Measurements from ENCODE around the gene JAKMIP1.

JAKMIP1 gene

GRCh38 chr4:6180841-6181631 lies 19.3 kb downstream of the JAKMIP1 start:
- no peak for DNase-seq (ENCODE audit: low spot score)

GRCh38 chr4:6179362-6179761 lies 21.0 kb downstream of the JAKMIP1 start:
- no peak for DNase-seq (ENCODE audit: low spot score)

DNA sequence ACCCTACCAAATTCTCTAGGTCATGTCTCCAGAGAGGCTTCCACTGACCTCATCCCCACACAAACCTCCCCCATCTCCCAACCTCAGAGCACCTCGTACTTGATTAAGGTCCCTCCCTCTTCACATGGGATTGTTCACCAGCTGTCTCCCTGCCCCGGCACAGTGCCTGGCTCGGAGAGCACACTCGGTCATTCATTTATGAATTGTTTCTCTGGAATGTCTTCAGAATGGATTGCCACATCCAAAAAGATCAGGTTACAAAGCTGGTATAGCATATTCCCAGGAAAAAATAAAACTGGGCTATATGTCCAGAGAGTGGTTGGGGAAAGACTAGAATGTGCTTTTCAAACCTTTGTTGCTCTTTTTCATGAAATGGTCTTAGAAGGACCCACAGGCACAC lies 21.6 kb downstream of the JAKMIP1 start:
- DNase-seq (ENCODE audit: low spot score): no peak

- DNase-seq (ENCODE audit: low spot score): no peak
Observed at GRCh38 chr4:6177587-6178197, 22.7 kb downstream of the JAKMIP1 start.

- DNase-seq (ENCODE audit: low spot score): no peak
Observed at GRCh38 chr4:6175426-6175825, 24.9 kb downstream of the JAKMIP1 start.

GRCh38 chr4:6172927-6173200 lies 27.5 kb downstream of the JAKMIP1 start:
- DNase-seq (ENCODE audit: low spot score): no peak

DNA sequence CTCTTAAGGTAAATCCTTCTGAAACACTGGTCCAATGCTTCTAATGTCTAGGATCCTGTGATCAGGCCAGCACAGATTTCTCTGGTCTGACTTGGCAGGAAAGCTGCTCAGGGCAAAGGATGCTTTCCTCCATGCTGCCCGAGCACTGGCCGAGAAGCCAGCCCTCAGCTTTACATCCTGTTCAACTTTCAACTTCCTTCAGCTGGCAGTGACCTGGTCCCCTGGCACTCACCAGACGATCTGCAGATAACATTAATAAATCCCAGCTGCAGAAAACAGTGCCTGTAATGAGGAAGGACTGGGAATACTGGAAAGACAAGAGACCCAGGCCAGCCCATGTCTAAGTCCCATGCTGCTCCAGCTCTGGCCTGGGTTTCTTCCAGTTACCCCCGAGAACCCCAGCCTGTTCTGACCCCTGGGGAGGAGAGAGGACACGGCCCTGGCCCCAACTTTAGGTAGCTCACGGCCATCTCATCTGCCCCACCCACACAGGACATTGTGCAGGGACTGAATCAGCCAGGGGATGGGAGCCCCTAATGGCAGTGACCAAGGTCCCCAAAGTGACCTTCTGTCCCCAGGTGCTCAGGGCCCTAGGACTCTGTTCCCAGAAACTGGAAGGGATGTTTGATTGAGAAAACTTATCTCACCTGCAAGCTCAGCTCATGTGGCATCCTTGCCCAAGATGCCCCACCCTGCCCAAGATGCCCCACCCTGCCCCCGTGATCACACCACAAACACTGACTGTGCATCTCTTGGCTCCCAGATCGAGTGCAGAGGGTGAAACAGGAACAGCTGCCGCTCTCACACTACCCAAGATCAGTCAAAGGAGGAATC lies 28.0 kb downstream of the JAKMIP1 start:
- no peak for DNase-seq (ENCODE audit: low spot score)

GRCh38 chr4:6169239-6169638 lies 31.1 kb downstream of the JAKMIP1 start:
- no peak for DNase-seq (ENCODE audit: low spot score)

DNA sequence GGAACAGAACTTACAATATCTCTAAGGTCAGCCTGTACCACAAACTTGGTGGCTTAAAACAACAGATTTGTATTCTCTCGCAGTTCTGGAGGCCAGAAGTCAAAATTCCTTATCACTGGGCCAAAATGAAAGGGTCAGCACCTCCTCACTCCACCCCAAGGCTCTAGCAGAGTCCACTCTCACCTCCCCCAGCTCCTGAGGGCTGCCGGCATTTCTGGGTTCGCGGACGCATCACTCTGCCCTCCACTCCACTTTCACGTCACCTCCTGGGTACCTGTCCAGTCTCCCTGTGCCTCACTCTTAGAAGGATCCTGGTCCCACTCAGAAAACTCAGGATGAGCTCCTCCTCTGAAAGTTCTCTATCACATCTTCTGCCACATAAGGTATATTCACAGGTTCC lies 34.6 kb downstream of the JAKMIP1 start:
- DNase-seq (ENCODE audit: low spot score): no peak

DNA sequence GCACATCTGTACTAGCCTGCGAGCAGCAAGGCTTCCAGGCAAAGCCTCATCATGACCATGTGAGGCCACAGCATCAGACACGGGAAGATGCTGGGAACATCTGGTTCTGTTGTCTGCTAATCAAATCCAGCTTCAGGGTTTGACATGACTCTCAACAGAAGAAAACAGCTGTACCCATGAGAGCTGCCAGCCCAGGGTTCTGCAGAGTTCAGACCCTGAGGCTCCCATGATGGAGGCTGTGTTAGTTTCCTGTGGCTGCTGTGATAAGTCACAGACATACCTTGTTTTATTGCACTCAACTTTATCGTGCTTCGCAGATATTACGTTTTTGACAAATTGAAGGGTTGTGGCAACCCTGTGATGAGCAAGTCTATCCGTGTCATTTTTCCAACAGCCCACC lies 37.5 kb downstream of the JAKMIP1 start:
- DNase-seq (ENCODE audit: low spot score): no peak

DNA sequence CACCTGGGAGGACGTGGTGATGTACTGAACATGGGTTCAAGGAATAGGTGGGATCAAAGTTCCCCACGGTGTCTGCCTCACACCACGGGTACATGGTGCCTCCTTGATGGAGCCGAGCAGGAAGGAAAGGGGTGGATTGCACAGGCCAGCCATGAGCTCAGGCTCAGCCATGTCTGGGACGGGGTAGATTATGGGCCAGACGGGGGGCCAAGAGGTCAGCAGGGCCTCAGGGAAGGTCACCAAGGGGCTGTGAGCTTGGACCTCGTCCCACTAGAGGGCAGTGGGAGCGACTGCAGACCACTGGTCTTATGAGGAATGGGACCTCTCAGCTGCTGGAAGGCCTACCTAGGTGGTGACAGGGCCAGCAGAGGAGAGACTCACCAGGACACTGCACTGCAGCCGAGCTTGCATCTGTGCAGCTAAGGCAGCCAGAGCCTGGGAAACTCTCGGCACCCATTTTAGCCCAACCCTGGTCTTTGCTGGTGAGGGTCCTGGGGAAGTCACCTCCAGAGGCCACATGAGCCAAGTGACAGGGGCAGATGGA lies 38.4 kb downstream of the JAKMIP1 start:
- DNase-seq (ENCODE audit: low spot score): no peak

- no peak for DNase-seq (ENCODE audit: low spot score)
Observed at GRCh38 chr4:6160536-6160935, 39.8 kb downstream of the JAKMIP1 start.

GRCh38 chr4:6157926-6158325 lies 42.4 kb downstream of the JAKMIP1 start:
- DNase-seq (ENCODE audit: low spot score): no peak

- no peak for DNase-seq (ENCODE audit: low spot score)
Observed at GRCh38 chr4:6155996-6156750, 44.2 kb downstream of the JAKMIP1 start.

GRCh38 chr4:6154875-6155274 lies 45.5 kb downstream of the JAKMIP1 start:
- no peak for DNase-seq (ENCODE audit: low spot score)

DNA sequence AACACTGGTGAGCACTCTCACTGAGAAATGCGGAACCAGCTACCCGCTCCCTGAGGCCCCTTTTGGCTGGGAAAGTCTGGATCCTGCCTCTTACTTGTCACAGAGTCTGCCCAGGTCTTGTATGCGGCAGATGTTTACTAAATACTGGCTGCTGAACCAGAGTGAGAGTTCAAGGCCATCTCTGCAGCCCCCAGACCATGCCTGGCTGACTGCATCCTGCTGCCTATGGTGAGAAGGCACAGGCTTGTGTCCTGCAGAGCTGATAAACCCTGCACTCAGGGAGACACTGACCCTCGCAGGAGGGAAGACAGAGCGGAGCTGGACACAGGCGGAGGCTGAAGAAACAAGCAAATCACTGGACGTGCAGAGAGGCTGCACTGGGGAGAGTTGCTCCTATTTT lies 46.5 kb downstream of the JAKMIP1 start:
- DNase-seq (ENCODE audit: low spot score): no peak

- DNase-seq (ENCODE audit: low spot score): no peak
Observed at GRCh38 chr4:6152869-6153705, 47.3 kb downstream of the JAKMIP1 start.

DNA sequence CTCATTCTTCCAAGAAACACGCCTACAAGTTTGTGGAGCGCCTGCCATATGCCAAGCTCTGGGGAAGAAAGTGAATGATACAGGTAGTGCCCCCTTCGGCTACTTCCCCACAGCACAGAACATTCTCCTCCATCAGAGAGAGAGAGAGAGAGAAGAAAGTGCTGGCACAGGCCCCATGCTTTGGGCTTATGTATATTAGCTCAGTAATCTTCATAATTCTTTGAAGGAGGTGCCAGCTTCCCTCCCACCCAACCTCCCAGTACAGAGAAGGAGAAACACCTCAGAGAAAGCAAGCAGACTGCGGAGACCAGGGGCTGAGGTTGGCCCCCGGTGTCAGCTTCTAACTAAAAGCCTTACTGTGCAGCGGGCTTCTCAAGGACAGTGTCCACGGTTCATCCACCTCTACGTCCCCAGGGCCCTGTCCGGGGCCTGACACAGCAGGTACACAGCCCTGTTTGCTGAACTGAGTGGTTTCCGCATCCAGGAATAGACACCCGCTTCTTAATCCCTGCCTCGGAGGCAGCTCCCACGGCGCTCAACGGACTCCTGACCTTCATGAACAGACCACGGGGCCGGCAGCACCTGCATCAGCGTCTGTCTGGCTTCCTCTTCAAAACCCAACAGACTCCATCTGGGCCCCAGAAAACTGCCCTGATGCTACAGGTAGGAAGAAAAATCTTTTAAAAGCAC lies 50.2 kb downstream of the JAKMIP1 start:
- no peak for DNase-seq (ENCODE audit: low spot score)

DNA sequence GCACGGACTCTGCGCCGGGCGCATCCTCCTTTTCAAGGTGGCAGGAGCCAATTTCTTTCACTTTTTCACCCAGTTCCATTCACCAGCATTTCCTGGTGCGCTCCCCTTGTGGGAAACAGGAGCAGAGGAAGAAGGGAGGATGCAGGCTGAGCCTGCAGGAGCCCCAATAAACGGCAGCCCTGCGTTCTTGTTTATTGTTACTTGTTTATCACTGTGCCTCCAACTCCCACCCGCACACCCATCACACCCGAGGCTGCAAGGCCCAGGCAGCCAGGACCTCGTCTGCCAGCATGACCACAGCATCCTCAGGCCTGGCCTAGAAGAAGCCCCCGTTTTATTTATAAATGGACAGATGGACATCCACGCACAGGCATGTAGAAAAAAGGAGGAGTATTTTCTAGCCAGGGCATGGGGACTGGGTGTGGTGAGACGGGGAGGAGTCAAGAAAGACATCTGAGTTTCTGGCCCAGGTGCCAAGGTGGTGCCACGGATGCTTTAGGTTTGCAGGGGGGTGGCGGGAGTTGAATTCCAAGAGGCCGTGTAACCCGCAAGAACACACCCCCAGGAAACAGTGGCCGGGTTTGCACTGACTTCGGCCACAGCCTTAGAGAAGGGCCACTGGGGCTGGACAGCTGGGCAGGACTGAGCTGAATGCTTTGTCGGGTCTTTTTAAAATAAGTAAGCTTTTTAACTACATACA lies 51.7 kb downstream of the JAKMIP1 start:
- DNase-seq (ENCODE audit: low spot score): no peak

DNA sequence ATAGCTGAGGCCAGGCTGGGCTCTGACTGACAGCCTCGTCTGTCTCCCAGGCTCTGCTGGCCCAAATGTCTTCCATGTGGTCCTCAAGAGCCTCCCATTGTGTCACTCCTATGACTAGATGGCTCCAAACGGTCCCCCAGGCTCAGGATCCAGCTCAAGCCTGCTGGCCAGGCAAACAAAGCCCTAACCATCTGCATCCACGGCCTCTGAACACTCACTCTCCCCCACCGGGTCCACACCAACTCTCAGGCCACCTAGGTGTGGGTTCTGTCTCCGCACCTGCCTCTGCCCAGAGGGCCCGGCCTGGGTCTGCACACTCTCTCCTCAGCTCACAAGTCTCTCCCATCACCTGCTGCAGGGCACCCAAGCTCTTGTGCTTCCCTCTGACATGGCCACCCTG lies 52.9 kb downstream of the JAKMIP1 start:
- DNase-seq (ENCODE audit: low spot score): no peak
